NOMO-1 treated with dmso at 0.1 percent for 144 hours (cell line): ENCODE measurements around the gene LACRT.
"Not testable (repeated sequence)": the region's sequence is repeated elsewhere in the genome, so short reads cannot be mapped to it uniquely, and the experiment has no call there.

Experiments
- DNase-seq: peaks from one replicate; lab custom pipeline; 2025; ENCODE audit not compliant: unreplicated experiment; lab: John Stamatoyannopoulos, UW

The LACRT gene

DNA sequence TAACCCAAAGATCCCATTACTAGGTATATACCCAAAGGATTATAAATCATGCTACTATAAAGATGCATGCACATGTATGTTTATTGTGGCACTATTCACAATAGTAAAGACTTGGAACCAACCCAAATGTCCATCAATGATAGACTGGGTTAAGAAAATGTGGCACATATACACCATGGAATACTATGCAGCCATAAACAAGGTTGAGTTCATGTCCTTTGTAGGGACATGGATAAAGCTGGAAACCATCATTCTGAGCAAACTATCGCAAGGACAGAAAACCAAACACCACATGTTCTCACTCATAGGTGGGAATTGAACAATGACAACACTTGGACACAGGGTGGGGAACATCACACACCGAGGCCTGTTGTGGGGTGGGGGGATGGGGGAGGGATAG is 4.4 kb upstream of the LACRT start:
- DNase-seq: not testable (repeated sequence)

DNA sequence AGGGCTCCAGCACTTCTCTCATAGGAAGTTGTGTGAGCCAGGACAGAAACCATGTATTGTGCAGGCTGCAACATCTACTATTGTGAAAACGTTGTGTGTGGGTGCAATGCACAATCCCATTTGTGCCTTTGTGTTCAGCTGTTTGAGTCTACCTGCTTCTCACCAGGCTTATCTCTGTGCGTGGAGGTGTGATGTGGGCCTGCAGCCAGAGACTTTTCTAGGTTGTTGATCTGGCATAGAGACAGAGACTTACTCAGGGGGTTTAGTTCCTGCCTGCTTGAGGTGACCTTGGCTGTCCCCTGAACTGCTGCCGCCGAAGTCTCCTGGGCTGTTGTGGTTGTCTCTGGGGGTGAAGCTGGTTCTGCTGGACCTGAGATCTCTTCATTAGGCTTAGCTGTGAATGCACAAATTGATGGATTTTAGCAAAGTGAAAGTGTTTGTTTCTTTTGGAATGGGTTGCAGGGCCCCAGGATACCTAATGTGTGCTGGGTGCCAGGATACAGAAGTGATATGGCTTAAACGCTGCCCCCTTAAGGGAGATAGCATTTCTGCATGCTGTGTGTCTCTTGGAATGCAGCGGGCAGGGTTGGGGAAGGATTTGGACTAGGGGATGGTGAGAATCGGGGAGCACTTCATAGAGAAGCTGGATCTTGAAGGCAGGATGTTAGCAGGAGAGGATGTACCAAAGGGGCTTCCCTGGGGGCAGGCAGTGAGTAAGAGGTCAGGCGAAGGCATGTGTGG is 2.5 kb downstream of the LACRT start:
- DNase-seq: no peak

DNA sequence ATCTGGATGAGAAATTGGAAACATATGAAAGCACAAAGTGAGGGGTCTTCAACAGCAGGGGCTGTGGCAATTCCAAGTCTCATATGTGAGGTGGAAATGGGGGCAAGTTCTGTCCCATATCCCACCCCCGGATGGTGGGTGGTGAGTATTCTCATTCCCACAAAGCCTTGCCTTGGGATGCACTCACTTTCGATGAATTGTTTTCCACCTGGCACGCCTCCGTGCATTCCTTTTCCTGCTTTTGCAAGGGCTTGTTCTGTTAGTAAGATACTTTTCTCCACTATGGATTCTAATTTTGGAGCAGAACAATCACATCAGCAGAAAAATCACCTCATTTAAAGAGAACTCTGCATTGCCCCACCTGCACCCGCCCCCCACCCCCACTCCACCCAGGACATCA is 3.1 kb downstream of the LACRT start:
- DNase-seq: no peak

DNA sequence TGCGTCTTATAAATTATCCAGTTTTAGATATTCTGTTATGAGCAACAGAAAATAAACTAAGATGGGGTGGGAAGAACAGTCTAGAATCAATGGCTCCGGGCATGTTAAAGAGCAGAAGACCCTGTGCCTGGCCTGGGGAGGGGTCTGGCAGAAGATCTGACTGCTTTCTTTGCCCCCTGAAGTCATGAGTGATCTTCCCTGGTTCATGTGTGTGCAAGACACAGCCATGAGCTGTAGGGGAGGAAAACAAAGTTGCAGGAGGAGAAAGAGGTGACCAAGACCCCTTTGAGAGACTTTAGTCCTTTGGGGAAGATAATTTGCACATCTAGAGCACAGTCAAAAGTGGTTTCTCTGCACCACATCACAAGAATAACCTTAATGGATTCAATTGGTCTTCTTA is 4.8 kb downstream of the LACRT start:
- DNase-seq: no peak

DNA sequence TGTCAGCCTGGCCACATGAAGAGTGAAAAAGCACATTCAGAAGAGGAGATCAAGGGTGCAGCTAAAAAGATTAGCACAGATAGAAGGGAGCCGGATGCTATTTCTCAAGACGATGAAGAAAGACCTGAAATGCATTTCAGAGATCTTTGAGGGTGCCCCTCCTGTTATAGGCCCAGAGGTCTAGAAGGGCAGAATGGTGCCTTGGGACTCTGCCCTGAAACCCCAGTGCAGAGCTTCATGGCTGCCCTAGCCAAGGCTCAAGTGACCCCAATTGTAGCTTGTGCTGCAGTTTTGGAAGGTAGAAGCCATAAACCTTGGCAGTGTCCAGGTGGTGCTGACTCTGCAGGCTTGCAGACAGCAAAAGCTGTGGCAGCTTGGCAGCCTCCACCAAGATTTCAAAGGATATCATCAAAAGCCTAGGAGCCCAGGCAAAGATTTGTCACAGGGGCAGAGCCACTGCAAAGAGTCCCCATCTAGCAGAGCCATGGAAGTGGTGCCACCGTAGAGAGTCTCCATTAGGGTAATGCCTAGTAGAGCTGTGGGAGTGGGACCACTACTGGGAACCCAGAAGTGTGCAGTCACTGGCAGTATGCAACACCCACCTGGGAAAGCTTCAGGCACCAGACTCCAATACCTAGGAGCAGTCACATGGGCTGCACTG is 6.4 kb downstream of the LACRT start:
- DNase-seq: no peak

DNA sequence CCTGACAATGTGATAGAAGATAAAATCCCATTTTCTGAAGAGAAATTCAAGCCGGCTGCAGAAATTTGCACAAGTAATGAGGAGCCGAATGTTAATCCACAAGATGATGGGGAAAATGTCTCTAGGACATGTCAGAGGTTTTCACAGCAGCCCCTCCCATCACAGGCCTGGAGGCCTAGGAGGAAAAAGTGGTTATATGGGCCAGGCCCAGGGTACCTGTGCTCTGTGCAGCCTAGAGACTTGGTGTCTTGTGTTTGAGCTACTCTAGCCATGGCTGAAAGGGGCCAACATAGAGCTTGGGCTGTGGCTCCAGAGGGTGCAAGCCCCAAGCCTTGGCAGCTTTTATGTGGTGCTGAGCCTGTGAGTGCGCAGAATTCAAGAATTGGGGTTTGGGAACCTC is 7.4 kb downstream of the LACRT start:
- no peak for DNase-seq

DNA sequence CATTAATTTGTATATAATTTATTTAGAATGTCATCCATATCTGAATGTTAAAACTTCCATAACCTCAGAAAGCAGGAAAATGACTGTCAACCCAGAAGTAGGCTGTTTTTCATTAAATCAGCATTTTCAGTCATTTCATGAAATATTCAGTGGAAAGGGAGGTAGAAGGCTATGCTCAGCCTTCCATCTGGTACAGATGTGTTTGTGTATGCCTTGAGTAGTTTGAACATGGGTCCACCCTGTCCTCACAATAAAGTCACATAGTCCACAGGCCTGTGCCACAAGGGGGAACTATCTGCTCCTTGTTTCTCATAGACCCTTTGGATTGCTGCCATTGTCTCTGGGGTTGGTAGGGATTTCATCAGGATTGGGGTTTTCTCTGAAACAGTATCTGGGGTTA is 9.1 kb downstream of the LACRT start:
- DNase-seq: no peak

DNA sequence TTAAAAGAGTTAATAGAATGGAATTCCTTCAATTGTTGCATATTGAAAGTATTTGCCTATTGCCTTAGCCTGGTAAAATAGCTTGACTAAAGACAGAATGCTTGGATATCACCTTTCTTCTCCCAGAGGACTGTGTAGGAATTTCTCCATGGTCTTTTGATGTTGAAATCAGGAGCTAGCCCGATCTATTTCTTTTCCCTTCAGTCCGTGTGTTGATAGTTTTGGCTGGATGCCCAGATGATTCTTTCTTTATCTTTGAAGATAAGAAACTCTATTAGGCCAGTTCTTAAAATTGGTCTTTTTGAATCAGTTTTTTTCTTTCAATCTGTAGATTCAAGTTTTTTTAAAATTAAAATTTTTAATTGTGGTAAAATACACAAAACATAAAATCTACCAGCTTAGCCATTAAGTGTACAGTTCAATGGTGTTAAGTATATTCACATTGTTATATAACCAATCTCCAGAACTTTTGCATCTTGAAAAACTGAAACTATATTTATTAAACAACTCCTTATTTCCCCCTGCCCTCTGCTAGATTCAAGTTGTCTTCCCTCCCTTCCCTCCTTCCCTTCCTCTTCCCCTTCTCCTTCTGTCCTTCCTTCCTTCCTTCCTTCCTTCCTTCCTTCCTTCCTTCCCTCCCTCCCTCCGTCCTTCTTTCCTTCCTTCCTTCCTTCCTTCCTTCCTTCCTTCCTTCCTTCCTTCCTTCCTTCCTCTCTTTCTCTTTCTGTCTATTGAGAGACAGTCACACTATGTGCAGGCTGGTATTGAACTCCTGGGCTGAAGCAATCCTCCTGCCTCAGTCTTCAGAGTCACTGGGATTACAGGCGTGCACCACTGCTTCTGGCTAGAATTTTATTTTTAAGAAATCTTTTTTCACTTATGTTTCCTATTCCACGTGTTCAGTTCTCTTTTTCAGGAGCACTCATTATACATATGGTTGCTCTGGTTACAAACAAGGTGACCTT is 10.1 kb downstream of the LACRT start:
- no peak for DNase-seq

DNA sequence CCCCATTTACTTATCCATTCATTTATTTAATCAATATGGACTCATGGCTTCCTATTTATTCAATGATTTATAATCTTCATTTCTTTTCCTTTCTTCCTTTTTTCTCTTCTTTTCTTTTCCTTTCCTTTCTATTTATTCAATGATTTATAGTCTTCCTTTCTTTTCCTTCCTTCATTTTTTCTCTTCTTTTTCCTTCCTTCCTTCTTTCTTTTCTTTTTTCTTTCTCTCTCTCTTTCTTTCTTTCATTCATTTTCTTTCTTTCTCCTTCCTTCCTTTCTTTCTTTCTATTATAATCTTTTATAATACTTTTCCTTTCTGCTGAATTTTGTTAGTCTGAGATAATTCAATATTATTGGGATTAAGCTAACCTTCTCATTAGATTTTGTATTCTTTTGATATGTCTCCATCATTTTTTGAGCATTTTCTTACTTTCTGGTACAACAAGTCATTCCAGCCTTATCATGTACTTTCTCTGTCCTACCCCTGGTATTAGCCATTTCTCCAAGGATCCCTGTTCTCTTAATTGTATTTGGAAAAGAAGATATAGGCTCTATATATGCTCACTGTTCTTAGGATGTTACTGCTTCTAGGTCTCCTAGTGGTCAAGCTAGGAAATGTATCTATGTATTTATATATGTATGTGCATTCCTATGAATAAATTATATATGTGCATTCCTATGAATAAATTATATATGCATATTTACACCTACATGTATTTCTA is 12.1 kb downstream of the LACRT start:
- DNase-seq: no peak

DNA sequence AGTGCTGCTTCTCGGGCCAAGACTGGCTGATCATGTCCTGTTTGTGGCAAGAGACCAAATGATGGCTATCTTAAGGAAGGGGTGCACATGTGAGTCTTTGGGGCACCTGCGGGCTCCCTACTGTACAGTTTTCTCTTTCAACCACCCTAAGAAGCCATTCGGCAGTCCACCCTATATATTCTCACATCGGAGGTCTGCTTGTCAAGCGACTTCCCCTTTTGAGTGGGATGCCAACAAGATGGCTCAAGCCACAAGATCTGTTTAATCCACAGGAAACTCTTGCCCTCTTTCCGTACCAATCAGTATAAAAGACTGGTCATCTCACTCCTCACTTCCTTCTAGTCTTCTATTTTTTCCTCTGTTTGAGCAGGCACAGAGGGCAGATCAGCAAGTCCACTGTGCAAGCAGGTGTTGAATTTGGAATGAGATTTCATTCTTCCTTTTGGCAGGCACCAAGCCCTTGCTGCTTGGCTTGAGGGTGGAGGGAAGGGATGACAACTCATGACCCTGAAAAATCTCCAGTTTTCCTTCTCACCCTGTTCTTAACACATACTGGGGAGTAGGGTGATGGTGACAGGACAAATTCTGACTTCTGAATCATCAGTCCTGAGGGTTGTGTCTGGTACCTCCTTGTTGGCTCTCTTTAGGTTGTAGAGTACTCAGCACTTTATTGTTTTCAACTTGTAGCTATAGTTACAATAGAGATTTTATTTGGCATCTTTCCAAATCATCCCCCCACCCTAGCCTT is 17.6 kb downstream of the LACRT start:
- DNase-seq: peak; percentile 42

DNA sequence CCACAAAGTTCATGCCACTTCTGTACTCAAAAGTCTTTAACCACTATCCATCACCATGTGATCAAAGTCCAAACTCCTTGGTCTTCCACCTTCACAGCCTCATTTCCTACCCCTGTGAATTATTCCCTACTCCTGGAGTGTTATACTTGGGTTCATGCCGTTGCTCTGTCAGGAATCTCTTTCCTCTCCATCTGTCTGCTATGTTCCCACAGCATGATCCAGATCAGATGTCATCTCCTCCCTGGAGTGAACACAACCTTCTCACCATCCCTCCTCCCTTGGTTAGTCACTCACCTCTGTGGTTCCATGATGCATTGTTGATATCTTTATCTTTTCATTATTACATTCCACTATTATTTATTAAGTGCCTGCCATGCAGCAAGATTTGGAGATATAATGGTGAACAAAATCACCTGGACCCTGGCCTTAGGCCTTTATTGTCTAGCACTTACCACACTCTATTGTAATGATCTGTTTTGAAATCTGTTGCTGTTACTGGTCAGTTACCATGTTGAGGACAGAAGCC is 22.4 kb downstream of the LACRT start:
- DNase-seq: no peak

DNA sequence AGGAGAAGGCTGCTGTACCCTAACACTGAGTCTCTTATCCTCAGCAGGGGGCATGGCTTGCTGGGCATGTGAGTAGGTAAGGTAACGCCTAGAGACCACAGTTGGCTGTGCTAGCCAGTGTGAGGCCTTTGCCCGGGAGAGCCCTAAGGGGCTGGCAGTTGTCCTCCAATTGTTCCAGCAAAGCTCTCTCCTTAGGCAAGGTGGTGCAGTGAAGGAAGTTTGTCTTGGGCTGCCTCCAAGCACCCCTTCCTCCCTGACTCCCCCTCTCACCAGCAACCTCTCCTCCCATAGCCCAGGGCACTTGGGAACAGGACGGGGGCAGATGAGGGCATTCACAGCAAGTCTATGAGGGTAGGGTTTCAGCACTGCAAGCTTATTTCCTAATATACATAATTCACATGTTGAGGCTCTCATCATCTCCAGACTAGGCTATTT is 23.0 kb downstream of the LACRT start:
- no peak for DNase-seq

DNA sequence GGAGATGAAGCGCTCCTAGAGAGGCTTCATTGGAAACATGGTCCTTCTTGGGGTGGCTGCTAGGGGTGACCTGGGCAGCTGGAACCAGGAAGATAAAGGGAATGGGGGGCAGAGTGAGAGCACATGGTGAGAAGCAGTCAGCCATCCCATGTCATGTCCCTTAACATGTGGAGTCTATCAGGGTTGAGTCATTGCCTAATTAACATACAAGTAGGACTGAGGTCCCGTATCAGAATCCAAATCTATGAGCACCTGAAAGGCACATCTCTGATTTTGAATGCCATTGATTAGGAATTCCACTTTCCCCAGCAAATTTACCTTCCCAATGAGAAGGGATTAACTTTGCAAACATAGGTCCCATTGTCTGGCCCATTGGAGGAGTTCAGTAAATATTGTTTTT is 25.9 kb downstream of the LACRT start:
- no peak for DNase-seq

DNA sequence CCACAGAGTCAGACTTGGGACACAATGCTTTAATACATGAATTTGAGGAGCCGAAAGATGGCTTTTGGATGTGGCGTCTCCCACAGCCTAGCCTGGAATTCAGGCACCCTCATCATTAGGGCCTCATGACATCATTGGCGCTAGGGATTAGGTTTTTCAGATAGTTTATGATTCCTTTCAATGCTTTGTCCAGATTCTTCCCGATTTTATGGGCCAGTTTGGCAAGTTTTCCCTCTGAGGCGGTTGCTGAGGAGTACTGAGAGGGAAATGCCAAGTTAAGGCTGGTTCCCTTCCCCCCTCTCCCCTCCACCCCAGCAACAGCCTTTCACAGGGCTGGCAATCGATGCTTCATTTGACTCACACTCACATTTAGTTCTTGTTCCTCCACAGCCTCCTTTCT is 26.5 kb downstream of the LACRT start:
- no peak for DNase-seq

DNA sequence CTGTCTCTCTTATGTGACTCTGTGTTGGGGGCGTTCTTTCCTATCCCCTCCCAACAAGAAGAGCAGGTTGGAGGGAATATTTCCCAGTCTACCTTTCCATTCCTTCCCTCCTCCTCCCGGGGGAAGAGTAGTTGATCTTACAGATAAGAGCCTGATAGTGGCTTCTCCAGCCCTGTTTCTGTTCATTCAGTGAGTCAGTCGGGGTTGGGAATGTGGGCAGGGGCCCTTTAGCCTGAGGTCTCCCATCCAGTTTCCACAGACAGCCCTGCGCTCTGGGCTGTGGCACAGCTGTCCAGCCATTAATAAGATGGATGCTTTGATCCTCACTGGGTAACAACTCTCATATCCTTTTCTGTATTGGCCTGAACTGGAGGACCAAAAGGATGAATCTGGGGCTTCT is 28.1 kb downstream of the LACRT start:
- no peak for DNase-seq

DNA sequence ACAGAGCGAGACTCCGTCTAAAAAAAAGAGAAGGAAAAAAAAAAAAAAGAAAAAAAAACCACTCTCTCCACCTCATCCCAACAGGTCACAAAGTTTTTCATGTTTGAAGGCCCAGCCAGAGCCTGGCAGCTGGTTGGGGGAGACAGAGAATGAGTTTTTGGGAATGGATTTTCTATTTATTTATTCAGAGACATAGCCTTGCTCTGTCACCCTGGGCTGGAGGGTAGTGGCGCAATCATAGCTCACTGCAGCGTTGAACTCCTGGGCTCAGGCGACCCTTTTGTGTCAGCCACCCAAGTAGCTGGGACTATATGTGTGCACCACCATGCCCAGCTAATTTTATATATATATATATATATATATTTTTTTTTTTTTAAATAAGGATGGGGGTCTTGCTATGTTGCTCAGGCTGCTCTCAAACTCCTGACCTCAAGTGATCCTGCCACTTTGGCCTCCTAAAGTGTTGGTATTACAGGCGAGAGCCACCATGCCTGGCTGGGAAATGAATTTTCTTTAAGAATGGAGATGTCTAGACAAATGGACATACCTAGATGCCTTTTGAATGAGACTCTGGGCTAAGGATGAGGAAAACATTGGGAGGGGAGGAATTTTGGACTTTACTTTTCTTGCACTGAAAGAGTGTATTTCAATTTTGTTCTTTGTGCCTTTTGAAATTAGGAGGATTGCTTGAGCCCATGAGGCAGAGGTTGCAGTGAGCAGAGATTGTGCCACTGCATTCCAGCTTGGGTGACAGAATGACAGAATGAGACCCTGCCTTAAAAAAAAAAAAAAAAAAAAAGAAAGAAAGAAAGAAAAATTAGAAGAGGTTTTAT is 29.3 kb downstream of the LACRT start:
- DNase-seq: no peak

DNA sequence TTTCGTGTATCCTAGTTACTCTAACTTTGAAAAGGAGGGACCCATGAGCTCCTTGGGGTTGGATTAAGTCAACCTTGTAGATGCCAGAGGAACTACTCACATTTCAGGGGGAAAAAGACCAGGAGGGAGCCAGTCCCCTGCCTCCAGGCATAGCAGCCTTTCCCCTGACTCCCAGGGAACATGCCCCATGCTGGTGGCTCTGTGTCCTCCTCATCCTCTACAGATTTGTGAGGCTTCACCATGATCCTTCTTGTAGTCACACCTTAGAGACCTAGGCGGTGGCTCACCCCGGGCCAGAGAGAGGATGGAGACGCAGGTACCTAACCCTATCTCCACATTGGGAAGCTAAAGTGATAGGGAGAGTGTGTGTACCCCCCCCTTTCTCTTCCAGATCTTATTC is 30.3 kb downstream of the LACRT start:
- DNase-seq: no peak

DNA sequence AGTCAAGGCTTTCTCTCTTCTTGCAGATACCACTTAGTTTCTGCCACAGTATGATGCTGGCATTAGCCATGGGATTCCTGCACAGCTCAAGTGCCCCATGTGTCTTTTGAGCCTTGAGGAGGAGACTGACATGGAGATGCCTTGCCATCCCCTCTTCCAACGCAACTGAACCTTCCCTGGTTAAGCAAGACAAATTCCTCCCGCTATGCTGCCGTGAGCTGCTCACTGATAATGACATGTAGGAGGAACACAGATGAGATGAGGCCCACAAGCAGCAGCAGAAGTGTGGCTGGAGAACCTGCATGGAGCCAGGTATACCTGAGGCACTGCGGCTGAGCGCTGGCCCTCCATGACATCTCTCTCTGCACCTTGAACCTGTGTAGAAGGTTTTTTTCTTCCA is 30.8 kb downstream of the LACRT start:
- no peak for DNase-seq

DNA sequence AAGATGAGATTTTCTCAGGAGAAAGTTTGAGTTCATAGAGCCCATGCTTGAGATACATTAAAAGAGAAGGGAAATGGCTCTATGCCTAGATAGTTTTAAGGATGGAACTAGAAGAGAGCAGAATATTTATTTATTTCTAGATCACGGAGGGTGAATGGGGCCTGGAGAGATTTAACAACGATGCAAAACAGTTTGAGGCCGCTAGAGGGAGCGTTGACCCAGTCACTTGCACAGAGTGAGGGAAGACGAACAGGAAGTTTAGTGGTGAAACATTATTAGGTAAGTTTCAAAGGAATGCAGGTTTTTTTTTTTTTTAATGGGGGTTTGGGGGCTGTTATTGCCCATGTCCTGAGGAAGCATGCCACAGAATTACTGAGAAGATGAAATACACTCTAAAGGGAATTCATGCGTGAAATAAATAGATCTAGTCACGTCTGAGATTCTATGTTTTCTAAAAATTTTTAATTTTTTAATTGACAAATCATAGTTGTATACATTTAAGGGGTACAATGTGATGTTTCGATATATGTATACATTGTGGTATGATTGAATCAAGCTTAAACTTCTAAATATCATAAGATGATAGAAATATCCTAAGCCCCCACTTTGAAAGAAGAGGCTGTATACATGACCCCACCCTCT is 31.4 kb downstream of the LACRT start:
- peak; percentile 78 for DNase-seq
